GM12864 (cell line): ENCODE data around the gene SPATA4.

ENCODE experiments used
- DNase-seq: peaks from one replicate; pipeline ENCODE4 v3.0.0-alpha.2; 2011; ENCODE audit warnings: low read depth
- H3K4me3 ChIP-seq: 2 replicates; pipeline ENCODE4 v1.5.1; 2011; ENCODE audit warnings: mild to moderate bottlenecking, low read depth, low read length, control low read depth
- TF ChIP-seq, protein P1 (sequence below): IDR thresholded peaks from 2 replicates; pipeline ENCODE4 v1.5.1; 2011; ENCODE audit warnings: low read depth, mild to moderate bottlenecking, moderate library complexity, low read length, control low read depth, inconsistent platforms; ENCODE audit errors: missing control alignments

SPATA4 gene

DNA sequence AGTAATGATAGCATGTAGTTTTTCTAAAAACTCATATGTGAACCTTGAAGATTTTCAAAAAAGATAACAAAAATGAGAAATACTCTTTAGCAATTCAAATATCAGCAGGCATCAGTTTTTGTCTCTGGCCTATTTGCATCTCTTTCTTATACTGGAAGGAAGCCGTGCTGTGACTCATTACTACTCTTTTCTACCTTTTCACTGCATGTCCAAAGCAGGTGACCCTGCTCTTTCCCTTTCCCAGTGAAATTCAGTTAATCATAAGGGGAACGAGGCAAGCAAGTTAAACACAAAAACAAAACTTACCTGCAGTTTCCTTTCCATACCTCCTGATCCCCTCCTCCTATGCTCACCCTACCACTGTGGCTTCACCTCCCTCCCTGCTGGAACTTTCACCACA lies 9.3 kb downstream of the SPATA4 start:
- no peak for DNase-seq
- no peak overlapping the region for H3K4me3 ChIP-seq
- TF ChIP-seq, protein P1, sequence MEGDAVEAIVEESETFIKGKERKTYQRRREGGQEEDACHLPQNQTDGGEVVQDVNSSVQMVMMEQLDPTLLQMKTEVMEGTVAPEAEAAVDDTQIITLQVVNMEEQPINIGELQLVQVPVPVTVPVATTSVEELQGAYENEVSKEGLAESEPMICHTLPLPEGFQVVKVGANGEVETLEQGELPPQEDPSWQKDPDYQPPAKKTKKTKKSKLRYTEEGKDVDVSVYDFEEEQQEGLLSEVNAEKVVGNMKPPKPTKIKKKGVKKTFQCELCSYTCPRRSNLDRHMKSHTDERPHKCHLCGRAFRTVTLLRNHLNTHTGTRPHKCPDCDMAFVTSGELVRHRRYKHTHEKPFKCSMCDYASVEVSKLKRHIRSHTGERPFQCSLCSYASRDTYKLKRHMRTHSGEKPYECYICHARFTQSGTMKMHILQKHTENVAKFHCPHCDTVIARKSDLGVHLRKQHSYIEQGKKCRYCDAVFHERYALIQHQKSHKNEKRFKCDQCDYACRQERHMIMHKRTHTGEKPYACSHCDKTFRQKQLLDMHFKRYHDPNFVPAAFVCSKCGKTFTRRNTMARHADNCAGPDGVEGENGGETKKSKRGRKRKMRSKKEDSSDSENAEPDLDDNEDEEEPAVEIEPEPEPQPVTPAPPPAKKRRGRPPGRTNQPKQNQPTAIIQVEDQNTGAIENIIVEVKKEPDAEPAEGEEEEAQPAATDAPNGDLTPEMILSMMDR, result no peak

DNA sequence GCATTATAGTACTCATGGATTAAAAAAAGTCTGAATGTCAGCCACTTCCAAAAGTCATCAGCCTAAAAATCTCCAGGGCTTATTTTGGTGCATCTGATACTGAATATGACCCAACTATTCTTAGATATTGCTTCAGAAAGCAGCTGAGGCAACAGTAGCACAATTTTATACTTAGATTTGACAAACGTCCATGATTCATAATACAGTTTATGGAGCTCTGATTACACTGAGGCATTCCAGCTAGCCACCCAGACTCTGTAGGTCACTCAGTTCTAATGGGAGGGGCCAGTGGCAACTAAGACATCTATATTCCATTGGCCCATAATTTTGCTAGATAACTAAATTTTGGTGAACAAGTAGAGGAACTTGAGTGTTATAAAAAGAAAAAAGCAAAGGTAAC lies 10.3 kb downstream of the SPATA4 start:
- no peak overlapping the region for H3K4me3 ChIP-seq
- TF ChIP-seq, protein P1, result no peak
- DNase-seq, result no peak

DNA sequence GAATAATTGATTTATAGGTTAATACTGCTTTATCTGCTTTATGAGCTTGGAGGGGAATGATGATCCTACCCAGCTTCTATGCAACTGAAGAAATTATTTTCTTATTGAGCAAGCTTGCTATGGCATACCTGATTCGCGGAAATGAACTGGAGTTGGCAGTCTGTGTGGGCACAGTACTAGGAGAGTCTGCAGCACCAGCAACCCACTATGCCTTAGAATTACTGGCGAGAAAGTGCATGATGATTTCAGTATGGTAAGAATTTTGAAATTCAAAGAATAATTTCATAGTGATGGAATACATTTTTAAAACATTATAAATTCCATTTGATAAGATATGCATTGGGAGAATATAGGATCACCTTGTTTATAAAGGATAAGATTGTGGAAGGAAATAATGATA lies 32.3 kb downstream of the SPATA4 start:
- TF ChIP-seq, protein P1, result no peak
- DNase-seq, result no peak
- no peak overlapping the region for H3K4me3 ChIP-seq

DNA sequence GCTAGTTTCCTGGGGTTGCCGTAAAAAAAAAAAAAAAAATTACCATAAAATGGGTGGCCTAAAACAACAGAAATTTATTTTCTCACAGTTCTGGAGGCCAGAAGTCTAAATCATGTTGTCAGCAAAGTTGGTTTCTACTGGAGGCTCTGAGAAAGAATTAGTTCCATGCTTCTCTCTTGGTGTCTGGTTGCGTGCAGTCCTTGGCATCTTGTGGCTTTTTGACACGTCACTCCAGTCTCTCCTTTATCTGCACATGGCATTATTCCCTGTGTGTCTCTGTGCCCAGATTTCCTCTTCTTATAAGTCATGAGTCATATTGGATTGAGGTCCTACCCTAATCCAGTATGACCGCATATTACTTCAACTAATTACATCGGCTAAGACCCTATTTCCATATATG lies 38.7 kb downstream of the SPATA4 start:
- no peak overlapping the region for H3K4me3 ChIP-seq
- TF ChIP-seq, protein P1, result no peak
- DNase-seq, result no peak

DNA sequence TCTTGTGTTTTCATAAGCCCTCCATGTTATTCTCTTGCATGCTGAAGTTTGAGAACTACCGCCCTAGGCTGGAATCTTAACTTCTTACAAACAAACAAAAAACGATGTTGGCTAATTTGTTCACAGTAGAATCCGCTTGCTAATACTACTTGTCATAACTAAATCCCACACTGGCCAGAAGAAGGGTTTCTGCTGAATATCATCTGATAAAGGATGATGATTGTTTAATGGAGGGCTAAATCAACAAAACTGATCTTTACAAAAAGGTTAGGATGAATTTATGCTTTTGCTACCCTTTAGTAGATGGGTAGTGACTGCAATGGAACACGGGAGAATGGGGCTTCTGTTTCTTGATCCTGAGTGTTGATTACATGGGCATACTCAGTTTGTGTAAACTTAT lies 42.3 kb downstream of the SPATA4 start:
- TF ChIP-seq, protein P1, result no peak
- DNase-seq, result no peak

DNA sequence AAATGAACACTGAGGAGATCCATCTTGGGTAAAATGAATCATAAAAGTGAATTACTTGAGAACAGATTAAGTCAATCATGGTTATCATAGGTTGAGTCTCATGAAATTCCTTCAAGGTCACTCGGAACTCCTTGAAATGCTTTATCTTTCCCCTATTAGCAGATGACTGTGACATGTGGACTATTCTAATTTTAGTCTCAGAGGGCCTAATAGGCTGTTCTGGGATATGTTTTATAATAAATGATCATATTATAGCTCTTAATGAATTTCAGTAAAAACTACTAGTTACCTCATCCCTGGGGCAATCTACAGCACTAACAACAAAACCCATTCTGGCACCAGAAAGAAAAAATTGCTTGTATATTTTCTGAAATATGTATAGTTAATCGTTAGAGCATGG lies 44.7 kb downstream of the SPATA4 start:
- TF ChIP-seq, protein P1, result no peak
- DNase-seq, result no peak
- no peak overlapping the region for H3K4me3 ChIP-seq

More for the DNA sequence above, 42.3 kb downstream of the SPATA4 start:
- H3K4me3 ChIP-seq, result no peak overlapping the region

DNA sequence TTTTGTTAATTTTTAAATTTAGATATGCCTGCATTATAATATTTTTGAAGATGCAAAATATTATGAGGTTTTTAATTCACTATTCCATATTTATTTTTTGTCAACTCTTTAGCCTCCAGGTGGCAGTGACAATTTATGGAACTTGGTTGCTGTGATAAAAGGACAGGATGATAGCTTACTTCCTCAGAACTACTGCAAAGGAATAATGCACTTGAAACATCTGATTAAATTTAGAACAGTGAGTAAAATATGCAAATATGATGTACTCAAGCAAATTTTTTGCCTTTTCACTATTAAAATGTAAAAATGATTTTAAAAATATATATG lies 45.1 kb downstream of the SPATA4 start:
- TF ChIP-seq, protein P1, result no peak
- no peak overlapping the region for H3K4me3 ChIP-seq
- no peak for DNase-seq
